Ishikawa (cell line): ENCODE measurements around the gene KLK8.

Source experiments
- EP300 ChIP-seq: IDR thresholded peaks from 2 replicates; pipeline ENCODE4 v1.6.1; 2012; ENCODE audit warnings: borderline replicate concordance
- TAF1 ChIP-seq: IDR thresholded peaks from 2 replicates; pipeline ENCODE4 v1.6.1; 2012; ENCODE audit warnings: low read depth, mild to moderate bottlenecking
- TCF12 ChIP-seq: IDR thresholded peaks from 2 replicates; pipeline ENCODE4 v1.6.1; 2012; ENCODE audit warnings: low read depth
- TEAD4 ChIP-seq: IDR thresholded peaks from 2 replicates; pipeline ENCODE4 v1.6.1; 2012
- YY1 ChIP-seq: IDR thresholded peaks from 2 replicates; pipeline ENCODE4 v1.6.1; 2012; ENCODE audit warnings: low read depth
- ZBTB7A ChIP-seq: IDR thresholded peaks from 2 replicates; pipeline ENCODE4 v1.6.1; 2012; ENCODE audit warnings: low read depth
- TF ChIP-seq, protein P1 (sequence below): IDR thresholded peaks from 2 replicates; pipeline ENCODE4 v1.6.1; 2012; ENCODE audit warnings: low read depth, mild to moderate bottlenecking

DNA sequence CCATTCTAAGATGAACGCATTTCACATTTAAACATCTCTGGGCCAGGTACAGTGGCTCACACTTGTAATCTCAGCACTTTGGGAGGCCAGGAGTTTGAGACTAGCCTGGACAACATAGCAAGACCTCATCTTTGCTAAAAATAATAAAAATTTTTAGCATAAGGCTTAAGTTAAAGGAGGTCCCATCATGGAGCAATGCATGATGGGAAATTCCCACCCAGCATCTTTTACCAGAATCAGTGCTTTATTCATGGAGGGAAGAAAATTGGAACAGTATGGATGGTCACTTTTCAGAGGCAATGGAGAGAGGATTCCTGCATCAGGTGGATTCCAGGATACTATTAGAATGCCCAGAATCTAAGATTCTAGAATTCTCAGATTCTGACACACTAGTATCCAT, 3.8 kb upstream of the KLK8 start:
- TF ChIP-seq ZBTB7A (no peak), TEAD4 (no peak), TCF12 (no peak), TAF1 (no peak), YY1 (no peak), EP300 (no peak)
- TF ChIP-seq, protein P1, sequence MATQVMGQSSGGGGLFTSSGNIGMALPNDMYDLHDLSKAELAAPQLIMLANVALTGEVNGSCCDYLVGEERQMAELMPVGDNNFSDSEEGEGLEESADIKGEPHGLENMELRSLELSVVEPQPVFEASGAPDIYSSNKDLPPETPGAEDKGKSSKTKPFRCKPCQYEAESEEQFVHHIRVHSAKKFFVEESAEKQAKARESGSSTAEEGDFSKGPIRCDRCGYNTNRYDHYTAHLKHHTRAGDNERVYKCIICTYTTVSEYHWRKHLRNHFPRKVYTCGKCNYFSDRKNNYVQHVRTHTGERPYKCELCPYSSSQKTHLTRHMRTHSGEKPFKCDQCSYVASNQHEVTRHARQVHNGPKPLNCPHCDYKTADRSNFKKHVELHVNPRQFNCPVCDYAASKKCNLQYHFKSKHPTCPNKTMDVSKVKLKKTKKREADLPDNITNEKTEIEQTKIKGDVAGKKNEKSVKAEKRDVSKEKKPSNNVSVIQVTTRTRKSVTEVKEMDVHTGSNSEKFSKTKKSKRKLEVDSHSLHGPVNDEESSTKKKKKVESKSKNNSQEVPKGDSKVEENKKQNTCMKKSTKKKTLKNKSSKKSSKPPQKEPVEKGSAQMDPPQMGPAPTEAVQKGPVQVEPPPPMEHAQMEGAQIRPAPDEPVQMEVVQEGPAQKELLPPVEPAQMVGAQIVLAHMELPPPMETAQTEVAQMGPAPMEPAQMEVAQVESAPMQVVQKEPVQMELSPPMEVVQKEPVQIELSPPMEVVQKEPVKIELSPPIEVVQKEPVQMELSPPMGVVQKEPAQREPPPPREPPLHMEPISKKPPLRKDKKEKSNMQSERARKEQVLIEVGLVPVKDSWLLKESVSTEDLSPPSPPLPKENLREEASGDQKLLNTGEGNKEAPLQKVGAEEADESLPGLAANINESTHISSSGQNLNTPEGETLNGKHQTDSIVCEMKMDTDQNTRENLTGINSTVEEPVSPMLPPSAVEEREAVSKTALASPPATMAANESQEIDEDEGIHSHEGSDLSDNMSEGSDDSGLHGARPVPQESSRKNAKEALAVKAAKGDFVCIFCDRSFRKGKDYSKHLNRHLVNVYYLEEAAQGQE, result no peak
